HepG2 (cell line): ENCODE data around the gene BRCA2. TPM values are rescaled to one million over a fixed set of nuclear protein-coding genes. Genes with fewer than 3 reads are reported as not detected.

Experiments
- ATAC-seq: fragments of 200-7000 bp; cut with Tn5 transposase; 3 replicates; pipeline ENCODE4 v1.9.1; 2020; ENCODE audit warnings: mild to moderate bottlenecking, moderate library complexity
- BruUV-seq: library from RNA; stranded (reverse); fragments of 400-500 nt; replicated peaks from 2 replicates; lab custom pipeline; 2021; lab: Mats Ljungman, UMichigan
- CTCF ChIA-PET: fragments of 300-600 bp; formaldehyde crosslinking; extraction: SDS; loops from one replicate; lab custom pipeline; 2021; ENCODE audit warnings: low total read pairs, inconsistent platforms, low intra/inter-chr PET ratio; lab: Yijun Ruan, JAX
- POLR2A ChIA-PET: fragments of 350-600 bp; sonication (Branson Sonifier 250); formaldehyde crosslinking; loops from one replicate; lab custom pipeline; 2020; ENCODE audit warnings: antibody characterized with exemption, inconsistent platforms; lab: Yijun Ruan, JAX
- DNase-seq: peaks from one replicate; pipeline ENCODE4 v3.0.0-alpha.2; 2015; ENCODE audit warnings: low spot score
- FAIRE-seq: peaks from 3 replicates; lab custom pipeline; 2011; peaks lifted over from hg19 to GRCh38; lab: Jason Lieb, UNC
- H2AFZ ChIP-seq: one replicate; pipeline ENCODE4 v1.6.1; 2011; ENCODE audit warnings: low read length, inconsistent platforms
- H3K27ac ChIP-seq: fragments of 300-600 bp; 3 replicates; pipeline ENCODE4 v1.8.0; 2011; ENCODE audit warnings: mixed run types, mild to moderate bottlenecking, mixed read lengths, low read length, inconsistent platforms; ENCODE audit not compliant: insufficient read depth; ENCODE audit errors: extremely low read length
- H3K27me3 ChIP-seq, 2 experiments: fragments of 200-600 bp in 1 of 2; 2 replicates in 1 of 2; 3 replicates in 1 of 2; pipeline versions ENCODE4 v1.6.0 to v1.8.0; 2011; ENCODE audit warnings: low read length in 2 of 2, mild to moderate bottlenecking in 2 of 2, moderate library complexity in 2 of 2, inconsistent platforms in 1 of 2; ENCODE audit not compliant: insufficient read depth in 2 of 2, control insufficient read depth in 1 of 2
- H3K36me3 ChIP-seq, 2 experiments: fragments of 200-600 bp in 1 of 2; replicated peaks in 1 of 2; 2 replicates in 1 of 2; 3 replicates in 1 of 2; pipeline versions ENCODE4 v1.5.1 to v1.8.0; 2011; ENCODE audit warnings: low read length in 2 of 2, inconsistent platforms in 1 of 2; ENCODE audit not compliant: insufficient read depth in 2 of 2, control insufficient read depth in 1 of 2
- H3K4me1 ChIP-seq: 2 replicates; pipeline ENCODE4 v1.5.1; 2012; ENCODE audit warnings: low read length, inconsistent platforms; ENCODE audit not compliant: insufficient read depth
- H3K4me2 ChIP-seq: 2 replicates; pipeline ENCODE4 v1.6.0; 2011; ENCODE audit warnings: low read depth, low read length, inconsistent platforms
- H3K4me3 ChIP-seq, 3 experiments: fragments of 200-600 bp in 1 of 3; sonication (generic), shearing (Covaris generic) in 1 of 3; replicated peaks in 1 of 3; 2 replicates each; pipeline ENCODE4 v1.5.1; 2011 to 2016; ENCODE audit warnings: low read length in 3 of 3, inconsistent platforms in 2 of 3, low read depth in 2 of 3, mild to moderate bottlenecking in 2 of 3, control low read depth in 1 of 3, mixed read lengths in 1 of 3; ENCODE audit not compliant: insufficient read depth in 1 of 3
- H3K79me2 ChIP-seq: one replicate; pipeline ENCODE4 v1.6.1; 2011; ENCODE audit warnings: low read length, inconsistent platforms; ENCODE audit not compliant: insufficient read depth
- H3K9ac ChIP-seq: 2 replicates; pipeline ENCODE4 v1.6.0; 2011; ENCODE audit warnings: mild to moderate bottlenecking, low read depth, low read length, inconsistent platforms; ENCODE audit not compliant: insufficient read depth
- H3K9me3 ChIP-seq: 2 replicates; pipeline ENCODE4 v1.5.1; 2012; ENCODE audit warnings: mild to moderate bottlenecking, low read length
- H4K20me1 ChIP-seq: 2 replicates; pipeline ENCODE4 v1.6.0; 2011; ENCODE audit warnings: inconsistent platforms, mild to moderate bottlenecking, low read length, moderate library complexity; ENCODE audit not compliant: insufficient read depth
- ARID5B ChIP-seq: IDR thresholded peaks from 2 replicates; pipeline ENCODE4 v1.4.0; 2020; ENCODE audit warnings: mild to moderate bottlenecking, missing genetic modification reagents
- CC2D1A ChIP-seq: sonication (generic); formaldehyde crosslinking; IDR thresholded peaks from 2 replicates; pipeline ENCODE4 v1.8.1; 2023; ENCODE audit warnings: mild to moderate bottlenecking, missing genetic modification reagents
- FIP1L1 ChIP-seq: fragments of 200-400 bp; formaldehyde crosslinking; IDR thresholded peaks from 2 replicates; pipeline ENCODE4 v1.6.1; 2018; ENCODE audit warnings: low read depth, mild to moderate bottlenecking, low read length, moderate library complexity, borderline replicate concordance; ENCODE audit not compliant: insufficient read depth
- FOXA1 ChIP-seq, 2 experiments: fragments of 450-650 bp in 1 of 2; sonication (generic) in 1 of 2; formaldehyde crosslinking in 1 of 2; IDR thresholded peaks; 2 replicates each; pipeline versions ENCODE4 v1.4.0 to v1.6.1; 2016 to 2020; ENCODE audit warnings: missing genetic modification reagents in 1 of 2
- FOXA3 ChIP-seq: IDR thresholded peaks from 2 replicates; pipeline ENCODE4 v1.6.1; 2016; ENCODE audit warnings: missing genetic modification reagents, missing compliant biosample characterization
- HHEX ChIP-seq: IDR thresholded peaks from 2 replicates; pipeline ENCODE4 v1.6.1; 2016; ENCODE audit warnings: control low read depth
- NR0B2 ChIP-seq: sonication (generic); formaldehyde crosslinking; IDR thresholded peaks from 2 replicates; pipeline ENCODE4 v1.4.0; 2020; ENCODE audit warnings: mild to moderate bottlenecking, missing genetic modification reagents
- SAP130 ChIP-seq: IDR thresholded peaks from 2 replicates; pipeline ENCODE4 v1.6.1; 2016; ENCODE audit warnings: low read depth
- SOX13 ChIP-seq, 3 experiments: fragments of 450-650 bp in 1 of 3; sonication (generic) in 1 of 3; formaldehyde crosslinking in 1 of 3; IDR thresholded peaks in 2 of 3; conservative IDR thresholded peaks in 1 of 3; 2 replicates each; pipeline versions ENCODE4 v1.5.0 to v1.6.1; 2016 to 2020; ENCODE audit warnings: antibody characterized with exemption in 1 of 3, mild to moderate bottlenecking in 1 of 3, missing compliant biosample characterization in 1 of 3, missing genetic modification reagents in 1 of 3, moderate library complexity in 1 of 3
- TBX3 ChIP-seq: fragments of 450-650 bp; IDR thresholded peaks from 2 replicates; pipeline ENCODE4 v1.6.1; 2017; ENCODE audit warnings: antibody characterized with exemption, mild to moderate bottlenecking, inconsistent platforms, borderline replicate concordance
- ZBTB20 ChIP-seq: sonication (generic); formaldehyde crosslinking; IDR thresholded peaks from 2 replicates; pipeline ENCODE4 v1.8.1; 2023; ENCODE audit warnings: missing genetic modification reagents, low read depth, mild to moderate bottlenecking, borderline replicate concordance
- ZFP36 ChIP-seq: fragments of 150-350 bp; IDR thresholded peaks from 2 replicates; pipeline ENCODE4 v1.6.1; 2018; ENCODE audit warnings: borderline replicate concordance, low read length, low read depth; ENCODE audit not compliant: partially characterized antibody
- WGBS: methylation state at CpG from one replicate; pipeline ENCODE4 v1.1.6; 2017; ENCODE audit warnings: low lambda C conversion rate; 5-methylcytosine and 5-hydroxymethylcytosine counted together
- in situ Hi-C: cut with HindIII; loops from 2 replicates; pipeline ENCODE4 v1.10.0; 2017; ENCODE audit warnings: low pct_unique_long_range_greater_than_20kb; ENCODE audit not compliant: extremely low pct_ligation_motif_present
- intact Hi-C: fragments of 100-400 bp; cut with micrococcal nuclease; formaldehyde crosslinking; loops from one replicate; pipeline ENCODE4 v1.10.0; 2022; ENCODE audit not compliant: unreplicated experiment
- polyA plus RNA-seq, 8 experiments: library from polyadenylated mRNA; depleted of rRNA in 3 of 8; stranded (reverse) in 7 of 8; unstranded in 1 of 8; fragments of >200 nt; fragmentation: Illumina TruSeq in 4 of 8; extraction: Trizol in 4 of 8; gene quantifications; 2 replicates each; pipeline versions ENCODE4 v1.2.1 to v1.2.3, GENCODE V29; 2011 to 2016; ENCODE audit warnings: low read depth in 4 of 8, missing spikeins in 1 of 8, mixed read lengths in 1 of 8; ENCODE audit not compliant: insufficient read depth in 1 of 8
- total RNA-seq, 5 experiments: library from RNA; depleted of rRNA; stranded (reverse); fragments of >200 nt; fragmentation: Illumina TruSeq; extraction: Trizol; gene quantifications; 2 replicates each; pipeline ENCODE4 v1.2.3, GENCODE V29; 2016; ENCODE audit warnings: low read depth in 1 of 5
- TF ChIP-seq, protein P1 (sequence below): IDR thresholded peaks from 2 replicates; pipeline ENCODE4 v1.6.1; 2016; ENCODE audit warnings: low read depth, missing genetic modification reagents, missing compliant biosample characterization

BRCA2 gene
- total and polyA plus RNA-seq, 2 of the 13 experiments (the other 11 are each of a cell fraction or from before 2014, with no cell fraction given) = 3.1 to 24.6 TPM

GRCh38 chr13:32320528-32320927 is 5.2 kb downstream of the BRCA2 start:
- Histone ChIP-seq H3K9me3 (no peaks in the 10 kb centered on the region), H4K20me1 (no peaks in the 10 kb centered on the region; the same call in 1 of the 2 replicates), H2AFZ (no peak overlapping the region), H3K36me3 (peaks cover 3 to 21% of the 10 kb centered on the region in 2 experiments), H3K79me2 (peaks cover 5% of the 10 kb centered on the region), H3K9ac (no peak overlapping the region), H3K27me3 (no peaks in the 10 kb centered on the region; a peak in 1 of 5 replicates), H3K4me1 (peaks cover 29% of the 10 kb centered on the region), H3K27ac (no peak overlapping the region), H3K4me3 (no peak overlapping the region), H3K4me2 (no peak overlapping the region)
- intact Hi-C loops = no loop called here
- 68% methylated on average over 4 of the region's 4 CpGs for WGBS
- ChIA-PET CTCF (no interaction called here), POLR2A (interaction anchor here (0.8 kb wide), 1 partner anchor 65 kb away, joined by 3 read pairs; no protein-coding TSS in a partner anchor)
- DNase-seq = peak; percentile 27
- no TSS peak for BruUV-seq
- no peak for FAIRE-seq
- ATAC-seq = peak; percentile 28; the same call in 1 of the 3 replicates
- in situ Hi-C loops = no loop called here
- TF ChIP-seq TBX3 = peak; percentile 91
- peak; percentile 47; the same call in 1 of the 2 replicates for TF ChIP-seq ZBTB20 (CRISPR knock-in tag)
- TF ChIP-seq CC2D1A (CRISPR knock-in tag) = no peak
- TF ChIP-seq SOX13 (IDR thresholded peaks at IDR 0.05) = no peak
- TF ChIP-seq SOX13 (CRISPR knock-in tag; conservative IDR thresholded peaks at IDR 0.05 in 1 of 2, IDR thresholded peaks at IDR 0.05 in 1 of 2) = peak in 1 of 2 experiments; percentile 13; a peak in 1 of 4 replicates
- TF ChIP-seq FIP1L1 = no peak
- TF ChIP-seq NR0B2 (CRISPR knock-in tag) = no peak
- peak; percentile 51 for TF ChIP-seq ARID5B (CRISPR knock-in tag)
- TF ChIP-seq ZFP36 = peak; percentile 54
- 0 out of 2 replicates have a peak, but pooled peaks have one; percentile 50 for TF ChIP-seq HHEX (CRISPR knock-in tag)
- peak; percentile 54; the same call in 1 of the 2 replicates for TF ChIP-seq FOXA1 (IDR thresholded peaks at IDR 0.05)
- TF ChIP-seq FOXA1 (CRISPR knock-in tag; IDR thresholded peaks at IDR 0.05) = peak; percentile 53; the same call in 1 of the 2 replicates
- 0 out of 2 replicates have a peak, but pooled peaks have one; percentile 23 for TF ChIP-seq SAP130
- TF ChIP-seq, protein P1, sequence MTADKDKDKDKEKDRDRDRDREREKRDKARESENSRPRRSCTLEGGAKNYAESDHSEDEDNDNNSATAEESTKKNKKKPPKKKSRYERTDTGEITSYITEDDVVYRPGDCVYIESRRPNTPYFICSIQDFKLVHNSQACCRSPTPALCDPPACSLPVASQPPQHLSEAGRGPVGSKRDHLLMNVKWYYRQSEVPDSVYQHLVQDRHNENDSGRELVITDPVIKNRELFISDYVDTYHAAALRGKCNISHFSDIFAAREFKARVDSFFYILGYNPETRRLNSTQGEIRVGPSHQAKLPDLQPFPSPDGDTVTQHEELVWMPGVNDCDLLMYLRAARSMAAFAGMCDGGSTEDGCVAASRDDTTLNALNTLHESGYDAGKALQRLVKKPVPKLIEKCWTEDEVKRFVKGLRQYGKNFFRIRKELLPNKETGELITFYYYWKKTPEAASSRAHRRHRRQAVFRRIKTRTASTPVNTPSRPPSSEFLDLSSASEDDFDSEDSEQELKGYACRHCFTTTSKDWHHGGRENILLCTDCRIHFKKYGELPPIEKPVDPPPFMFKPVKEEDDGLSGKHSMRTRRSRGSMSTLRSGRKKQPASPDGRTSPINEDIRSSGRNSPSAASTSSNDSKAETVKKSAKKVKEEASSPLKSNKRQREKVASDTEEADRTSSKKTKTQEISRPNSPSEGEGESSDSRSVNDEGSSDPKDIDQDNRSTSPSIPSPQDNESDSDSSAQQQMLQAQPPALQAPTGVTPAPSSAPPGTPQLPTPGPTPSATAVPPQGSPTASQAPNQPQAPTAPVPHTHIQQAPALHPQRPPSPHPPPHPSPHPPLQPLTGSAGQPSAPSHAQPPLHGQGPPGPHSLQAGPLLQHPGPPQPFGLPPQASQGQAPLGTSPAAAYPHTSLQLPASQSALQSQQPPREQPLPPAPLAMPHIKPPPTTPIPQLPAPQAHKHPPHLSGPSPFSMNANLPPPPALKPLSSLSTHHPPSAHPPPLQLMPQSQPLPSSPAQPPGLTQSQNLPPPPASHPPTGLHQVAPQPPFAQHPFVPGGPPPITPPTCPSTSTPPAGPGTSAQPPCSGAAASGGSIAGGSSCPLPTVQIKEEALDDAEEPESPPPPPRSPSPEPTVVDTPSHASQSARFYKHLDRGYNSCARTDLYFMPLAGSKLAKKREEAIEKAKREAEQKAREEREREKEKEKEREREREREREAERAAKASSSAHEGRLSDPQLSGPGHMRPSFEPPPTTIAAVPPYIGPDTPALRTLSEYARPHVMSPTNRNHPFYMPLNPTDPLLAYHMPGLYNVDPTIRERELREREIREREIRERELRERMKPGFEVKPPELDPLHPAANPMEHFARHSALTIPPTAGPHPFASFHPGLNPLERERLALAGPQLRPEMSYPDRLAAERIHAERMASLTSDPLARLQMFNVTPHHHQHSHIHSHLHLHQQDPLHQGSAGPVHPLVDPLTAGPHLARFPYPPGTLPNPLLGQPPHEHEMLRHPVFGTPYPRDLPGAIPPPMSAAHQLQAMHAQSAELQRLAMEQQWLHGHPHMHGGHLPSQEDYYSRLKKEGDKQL (CRISPR knock-in tag) = peak; percentile 82; the same call in 1 of the 2 replicates
- peak; percentile 69 for TF ChIP-seq FOXA3
